Measurements from ENCODE around the gene TRHDE. TPM values are rescaled to one million over a fixed set of nuclear protein-coding genes. Genes with fewer than 3 reads are reported as not detected.

TRHDE gene
- total RNA-seq, 1 experiment from 2014 or later, result 5.5 TPM

GRCh38 chr12:72467985-72468384, 195.8 kb downstream of the TRHDE start (continued):
- TF ChIP-seq, protein P1, sequence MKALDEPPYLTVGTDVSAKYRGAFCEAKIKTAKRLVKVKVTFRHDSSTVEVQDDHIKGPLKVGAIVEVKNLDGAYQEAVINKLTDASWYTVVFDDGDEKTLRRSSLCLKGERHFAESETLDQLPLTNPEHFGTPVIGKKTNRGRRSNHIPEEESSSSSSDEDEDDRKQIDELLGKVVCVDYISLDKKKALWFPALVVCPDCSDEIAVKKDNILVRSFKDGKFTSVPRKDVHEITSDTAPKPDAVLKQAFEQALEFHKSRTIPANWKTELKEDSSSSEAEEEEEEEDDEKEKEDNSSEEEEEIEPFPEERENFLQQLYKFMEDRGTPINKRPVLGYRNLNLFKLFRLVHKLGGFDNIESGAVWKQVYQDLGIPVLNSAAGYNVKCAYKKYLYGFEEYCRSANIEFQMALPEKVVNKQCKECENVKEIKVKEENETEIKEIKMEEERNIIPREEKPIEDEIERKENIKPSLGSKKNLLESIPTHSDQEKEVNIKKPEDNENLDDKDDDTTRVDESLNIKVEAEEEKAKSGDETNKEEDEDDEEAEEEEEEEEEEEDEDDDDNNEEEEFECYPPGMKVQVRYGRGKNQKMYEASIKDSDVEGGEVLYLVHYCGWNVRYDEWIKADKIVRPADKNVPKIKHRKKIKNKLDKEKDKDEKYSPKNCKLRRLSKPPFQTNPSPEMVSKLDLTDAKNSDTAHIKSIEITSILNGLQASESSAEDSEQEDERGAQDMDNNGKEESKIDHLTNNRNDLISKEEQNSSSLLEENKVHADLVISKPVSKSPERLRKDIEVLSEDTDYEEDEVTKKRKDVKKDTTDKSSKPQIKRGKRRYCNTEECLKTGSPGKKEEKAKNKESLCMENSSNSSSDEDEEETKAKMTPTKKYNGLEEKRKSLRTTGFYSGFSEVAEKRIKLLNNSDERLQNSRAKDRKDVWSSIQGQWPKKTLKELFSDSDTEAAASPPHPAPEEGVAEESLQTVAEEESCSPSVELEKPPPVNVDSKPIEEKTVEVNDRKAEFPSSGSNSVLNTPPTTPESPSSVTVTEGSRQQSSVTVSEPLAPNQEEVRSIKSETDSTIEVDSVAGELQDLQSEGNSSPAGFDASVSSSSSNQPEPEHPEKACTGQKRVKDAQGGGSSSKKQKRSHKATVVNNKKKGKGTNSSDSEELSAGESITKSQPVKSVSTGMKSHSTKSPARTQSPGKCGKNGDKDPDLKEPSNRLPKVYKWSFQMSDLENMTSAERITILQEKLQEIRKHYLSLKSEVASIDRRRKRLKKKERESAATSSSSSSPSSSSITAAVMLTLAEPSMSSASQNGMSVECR (CRISPR knock-in tag; IDR thresholded peaks at IDR 0.05; ENCODE audit: borderline replicate concordance), result no peak
- no peak for TF ChIP-seq ATF3 (CRISPR knock-in tag; conservative IDR thresholded peaks at IDR 0.05)
- TF ChIP-seq NR1H2 (CRISPR knock-in tag; IDR thresholded peaks at IDR 0.05), result no peak
- TF ChIP-seq ELF4 (CRISPR knock-in tag; IDR thresholded peaks at IDR 0.05; ENCODE audit: low read depth), result no peak
- TF ChIP-seq ZNF671 (CRISPR knock-in tag; IDR thresholded peaks at IDR 0.05), result no peak
- TF ChIP-seq ZNF281 (CRISPR knock-in tag; IDR thresholded peaks at IDR 0.05), result no peak
- TF ChIP-seq JAZF1 (CRISPR knock-in tag; IDR thresholded peaks at IDR 0.05), result no peak
- no peak for TF ChIP-seq RELA (CRISPR knock-in tag; IDR thresholded peaks at IDR 0.05; ENCODE audit: borderline replicate concordance)
- no peak for TF ChIP-seq SMAD4 (CRISPR knock-in tag; IDR thresholded peaks at IDR 0.05)

- DNase-seq (ENCODE audit: low spot score) (no peak), ATAC-seq (no peak)
- peaks cover 19% of the 10 kb centered on the region for H3K4me1 Mint-ChIP-seq
- no peak overlapping the region for H3K4me3 Mint-ChIP-seq
- no peak overlapping the region for H3K27ac Mint-ChIP-seq
- ChIA-PET CTCF (no interaction called here), POLR2A (no interaction called here)
- H3K9me3 Mint-ChIP-seq, result peaks cover 4% of the 10 kb centered on the region
- H3K36me3 Mint-ChIP-seq, result no peaks in the 10 kb centered on the region
- no peaks in the 10 kb centered on the region for H3K27me3 Mint-ChIP-seq (ENCODE audit: low read depth)
- TF ChIP-seq SP1 (CRISPR knock-in tag; conservative IDR thresholded peaks at IDR 0.05), result no peak
- TF ChIP-seq EMX1 (CRISPR knock-in tag; IDR thresholded peaks at IDR 0.05), result no peak
- TF ChIP-seq, protein P2, sequence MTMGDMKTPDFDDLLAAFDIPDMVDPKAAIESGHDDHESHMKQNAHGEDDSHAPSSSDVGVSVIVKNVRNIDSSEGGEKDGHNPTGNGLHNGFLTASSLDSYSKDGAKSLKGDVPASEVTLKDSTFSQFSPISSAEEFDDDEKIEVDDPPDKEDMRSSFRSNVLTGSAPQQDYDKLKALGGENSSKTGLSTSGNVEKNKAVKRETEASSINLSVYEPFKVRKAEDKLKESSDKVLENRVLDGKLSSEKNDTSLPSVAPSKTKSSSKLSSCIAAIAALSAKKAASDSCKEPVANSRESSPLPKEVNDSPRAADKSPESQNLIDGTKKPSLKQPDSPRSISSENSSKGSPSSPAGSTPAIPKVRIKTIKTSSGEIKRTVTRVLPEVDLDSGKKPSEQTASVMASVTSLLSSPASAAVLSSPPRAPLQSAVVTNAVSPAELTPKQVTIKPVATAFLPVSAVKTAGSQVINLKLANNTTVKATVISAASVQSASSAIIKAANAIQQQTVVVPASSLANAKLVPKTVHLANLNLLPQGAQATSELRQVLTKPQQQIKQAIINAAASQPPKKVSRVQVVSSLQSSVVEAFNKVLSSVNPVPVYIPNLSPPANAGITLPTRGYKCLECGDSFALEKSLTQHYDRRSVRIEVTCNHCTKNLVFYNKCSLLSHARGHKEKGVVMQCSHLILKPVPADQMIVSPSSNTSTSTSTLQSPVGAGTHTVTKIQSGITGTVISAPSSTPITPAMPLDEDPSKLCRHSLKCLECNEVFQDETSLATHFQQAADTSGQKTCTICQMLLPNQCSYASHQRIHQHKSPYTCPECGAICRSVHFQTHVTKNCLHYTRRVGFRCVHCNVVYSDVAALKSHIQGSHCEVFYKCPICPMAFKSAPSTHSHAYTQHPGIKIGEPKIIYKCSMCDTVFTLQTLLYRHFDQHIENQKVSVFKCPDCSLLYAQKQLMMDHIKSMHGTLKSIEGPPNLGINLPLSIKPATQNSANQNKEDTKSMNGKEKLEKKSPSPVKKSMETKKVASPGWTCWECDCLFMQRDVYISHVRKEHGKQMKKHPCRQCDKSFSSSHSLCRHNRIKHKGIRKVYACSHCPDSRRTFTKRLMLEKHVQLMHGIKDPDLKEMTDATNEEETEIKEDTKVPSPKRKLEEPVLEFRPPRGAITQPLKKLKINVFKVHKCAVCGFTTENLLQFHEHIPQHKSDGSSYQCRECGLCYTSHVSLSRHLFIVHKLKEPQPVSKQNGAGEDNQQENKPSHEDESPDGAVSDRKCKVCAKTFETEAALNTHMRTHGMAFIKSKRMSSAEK (CRISPR knock-in tag; IDR thresholded peaks at IDR 0.05; ENCODE audit: borderline replicate concordance), result no peak
- no peak for TF ChIP-seq E2F5 (CRISPR knock-in tag; IDR thresholded peaks at IDR 0.05)
- TF ChIP-seq, protein P3, sequence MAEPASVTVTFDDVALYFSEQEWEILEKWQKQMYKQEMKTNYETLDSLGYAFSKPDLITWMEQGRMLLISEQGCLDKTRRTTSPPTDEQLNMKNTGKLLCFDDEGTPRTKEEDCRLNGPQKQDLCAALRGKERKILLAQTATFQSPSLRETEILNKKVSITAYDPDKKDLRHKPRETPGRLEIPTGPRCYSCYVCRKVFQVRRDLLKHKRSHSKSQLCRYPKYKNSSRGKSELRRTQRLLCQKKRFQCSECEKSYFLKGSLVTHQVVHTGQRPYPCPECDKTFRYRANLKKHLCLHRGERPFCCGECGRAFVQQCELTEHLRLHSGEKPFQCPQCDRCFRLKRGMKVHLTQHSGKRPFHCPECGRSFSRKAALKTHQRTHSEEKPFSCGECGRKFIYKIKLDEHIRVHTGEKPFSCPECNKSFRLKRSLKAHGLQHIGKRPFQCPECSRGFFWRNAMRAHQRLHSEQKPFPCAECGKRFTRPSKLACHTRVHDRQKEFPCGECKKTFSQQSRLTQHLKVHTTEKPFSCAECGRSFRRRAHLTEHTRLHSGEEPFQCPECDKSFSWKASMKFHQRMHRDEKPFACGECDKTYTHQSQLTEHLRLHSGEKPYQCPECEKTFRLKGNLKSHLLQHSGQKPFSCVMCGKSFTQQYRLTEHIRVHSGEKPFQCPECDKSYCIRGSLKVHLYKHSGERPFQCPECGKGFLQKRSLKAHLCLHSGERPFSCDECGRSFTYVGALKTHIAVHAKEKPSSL (CRISPR knock-in tag; conservative IDR thresholded peaks at IDR 0.05), result no peak
- TF ChIP-seq ZNF396 (CRISPR knock-in tag; IDR thresholded peaks at IDR 0.05; ENCODE audit: borderline replicate concordance), result no peak
- TF ChIP-seq SMAD4 (CRISPR knock-in tag; IDR thresholded peaks at IDR 0.05), result no peak
- TF ChIP-seq ZSCAN18 (CRISPR knock-in tag; IDR thresholded peaks at IDR 0.05), result no peak
- TF ChIP-seq MAX (CRISPR knock-in tag; IDR thresholded peaks at IDR 0.05), result no peak
- no peak for TF ChIP-seq FOXK1 (CRISPR knock-in tag; IDR thresholded peaks at IDR 0.05)
- no peak for TF ChIP-seq NFYB (CRISPR knock-in tag; conservative IDR thresholded peaks at IDR 0.05; ENCODE audit: low read depth)
- no peak for TF ChIP-seq OVOL2 (CRISPR knock-in tag; IDR thresholded peaks at IDR 0.05; ENCODE audit: borderline replicate concordance)
- TF ChIP-seq ZNF416 (CRISPR knock-in tag; IDR thresholded peaks at IDR 0.05), result no peak
Measured at GRCh38 chr12:72468505-72468904, 196.3 kb downstream of the TRHDE start.
